ENCODE data around the gene INSR.
A peak's percentile ranks its signal among the peaks of the same experiment; 100 is the strongest.

INSR gene

GRCh38 chr19:7098701-7099596 lies 195.3 kb downstream of the INSR start:
- peak; percentile 89 to 90 for DNase-seq
- peak; percentile 75 for TF ChIP-seq POLR2A (IDR thresholded peaks at IDR 0.05; ENCODE audit: low read length)
- no peak for TF ChIP-seq GATA1 (IDR thresholded peaks at IDR 0.05; ENCODE audit: low read depth, low read length)

GRCh38 chr19:7098096-7098495 lies 196.1 kb downstream of the INSR start:
- DNase-seq, result no peak
- no peak for TF ChIP-seq POLR2A (IDR thresholded peaks at IDR 0.05; ENCODE audit: low read length)
- no peak for TF ChIP-seq GATA1 (IDR thresholded peaks at IDR 0.05; ENCODE audit: low read depth, low read length)

GRCh38 chr19:7088999-7089398 lies 205.2 kb downstream of the INSR start:
- DNase-seq, result no peak
- TF ChIP-seq POLR2A (IDR thresholded peaks at IDR 0.05; ENCODE audit: low read length) (no peak), GATA1 (IDR thresholded peaks at IDR 0.05; ENCODE audit: low read depth, low read length) (no peak)

- DNase-seq, result peak in 1 of 2 experiments; percentile 77
These were observed 210.9 kb downstream of the INSR start for GRCh38 chr19:7083076-7083956.

GRCh38 chr19:7078008-7078407 lies 216.2 kb downstream of the INSR start:
- DNase-seq, result peak in 1 of 2 experiments; percentile 49
- TF ChIP-seq GATA1 (IDR thresholded peaks at IDR 0.05; ENCODE audit: low read depth, low read length) (no peak), POLR2A (IDR thresholded peaks at IDR 0.05; ENCODE audit: low read length) (no peak)

More at GRCh38 chr19:7083076-7083956, 210.9 kb downstream of the INSR start:
- TF ChIP-seq GATA1 (IDR thresholded peaks at IDR 0.05; ENCODE audit: low read depth, low read length), result no peak
- no peak for TF ChIP-seq POLR2A (IDR thresholded peaks at IDR 0.05; ENCODE audit: low read length)

GRCh38 chr19:7076151-7076550 lies 218.1 kb downstream of the INSR start:
- no peak for DNase-seq
- TF ChIP-seq GATA1 (IDR thresholded peaks at IDR 0.05; ENCODE audit: low read depth, low read length) (no peak), POLR2A (IDR thresholded peaks at IDR 0.05; ENCODE audit: low read length) (no peak)

GRCh38 chr19:7074705-7075282 lies 219.4 kb downstream of the INSR start:
- no peak for DNase-seq
- TF ChIP-seq POLR2A (IDR thresholded peaks at IDR 0.05; ENCODE audit: low read length), result no peak
- TF ChIP-seq GATA1 (IDR thresholded peaks at IDR 0.05; ENCODE audit: low read depth, low read length), result no peak

- TF ChIP-seq POLR2A (IDR thresholded peaks at IDR 0.05; ENCODE audit: low read length), result no peak
- no peak for DNase-seq
These were observed 221.7 kb downstream of the INSR start for GRCh38 chr19:7072541-7072940.

- DNase-seq, result peak; percentile 74 to 77
- TF ChIP-seq POLR2A (IDR thresholded peaks at IDR 0.05; ENCODE audit: low read length) (no peak), GATA1 (IDR thresholded peaks at IDR 0.05; ENCODE audit: low read depth, low read length) (no peak)
These were observed 224.3 kb downstream of the INSR start for GRCh38 chr19:7069904-7070226.

- TF ChIP-seq GATA1 (IDR thresholded peaks at IDR 0.05; ENCODE audit: low read depth, low read length) (no peak), POLR2A (IDR thresholded peaks at IDR 0.05; ENCODE audit: low read length) (peak; percentile 82)
- peak; percentile 98 to 99 for DNase-seq
These were observed 224.9 kb downstream of the INSR start, which contains the start of gene ZNF557 for GRCh38 chr19:7069042-7069903. TSS of gene ZNF557 (plus strand) at chr19:7069703. CDS start at chr19:7075075, 5,372 bp downstream.

GRCh38 chr19:7068599-7068998 lies 225.6 kb downstream of the INSR start:
- no peak for DNase-seq
- no peak for TF ChIP-seq GATA1 (IDR thresholded peaks at IDR 0.05; ENCODE audit: low read depth, low read length)
- TF ChIP-seq POLR2A (IDR thresholded peaks at IDR 0.05; ENCODE audit: low read length), result no peak

GRCh38 chr19:7067716-7068115 lies 226.5 kb downstream of the INSR start:
- TF ChIP-seq POLR2A (IDR thresholded peaks at IDR 0.05; ENCODE audit: low read length) (no peak), GATA1 (IDR thresholded peaks at IDR 0.05; ENCODE audit: low read depth, low read length) (no peak)
- no peak for DNase-seq

- DNase-seq, result peak in 1 of 2 experiments; percentile 63
These were observed 227.1 kb downstream of the INSR start for GRCh38 chr19:7067122-7067521.
